VCaP (cell line): ENCODE data around the gene DIP2C.

ENCODE experiments used
- H3K27ac ChIP-seq: fragments of 450-650 bp; 2 replicates; pipeline ENCODE4 v1.5.1; 2017
- CTCF ChIP-seq: fragments of 450-650 bp; conservative IDR thresholded peaks from 2 replicates; pipeline ENCODE4 v1.5.1; 2017; ENCODE audit warnings: mild to moderate bottlenecking, moderate library complexity

DIP2C gene

DNA sequence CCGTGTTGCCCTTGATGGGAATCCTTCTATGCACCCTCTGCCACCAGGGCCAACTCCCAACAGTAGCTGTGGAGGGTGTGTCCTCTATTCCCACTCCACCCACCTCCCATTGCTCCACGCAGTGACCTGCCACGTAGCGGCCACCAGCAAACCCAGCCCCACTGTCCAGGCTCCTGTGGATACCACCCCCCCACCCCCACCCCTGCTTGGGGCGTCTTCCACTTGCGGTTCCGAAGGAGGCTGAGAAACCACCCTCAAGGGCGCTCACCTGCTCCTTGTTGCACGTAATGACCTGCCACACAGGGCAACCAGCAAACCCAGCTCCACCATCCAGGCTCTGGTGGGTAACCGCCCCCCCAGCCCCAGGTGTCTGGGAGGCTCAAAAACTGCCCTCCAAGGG, 72.0 kb downstream of the DIP2C start:
- H3K27ac ChIP-seq = no peak overlapping the region; the same call in 1 of the 2 replicates
- no peak for TF ChIP-seq CTCF

GRCh38 chr10:615583-616152, 73.8 kb downstream of the DIP2C start:
- TF ChIP-seq CTCF = no peak
- H3K27ac ChIP-seq = peak overlapping the region; percentile 98

- peak overlapping the region; percentile 98 for H3K27ac ChIP-seq
- no peak for TF ChIP-seq CTCF
These were observed 74.5 kb downstream of the DIP2C start for GRCh38 chr10:614790-615582.

DNA sequence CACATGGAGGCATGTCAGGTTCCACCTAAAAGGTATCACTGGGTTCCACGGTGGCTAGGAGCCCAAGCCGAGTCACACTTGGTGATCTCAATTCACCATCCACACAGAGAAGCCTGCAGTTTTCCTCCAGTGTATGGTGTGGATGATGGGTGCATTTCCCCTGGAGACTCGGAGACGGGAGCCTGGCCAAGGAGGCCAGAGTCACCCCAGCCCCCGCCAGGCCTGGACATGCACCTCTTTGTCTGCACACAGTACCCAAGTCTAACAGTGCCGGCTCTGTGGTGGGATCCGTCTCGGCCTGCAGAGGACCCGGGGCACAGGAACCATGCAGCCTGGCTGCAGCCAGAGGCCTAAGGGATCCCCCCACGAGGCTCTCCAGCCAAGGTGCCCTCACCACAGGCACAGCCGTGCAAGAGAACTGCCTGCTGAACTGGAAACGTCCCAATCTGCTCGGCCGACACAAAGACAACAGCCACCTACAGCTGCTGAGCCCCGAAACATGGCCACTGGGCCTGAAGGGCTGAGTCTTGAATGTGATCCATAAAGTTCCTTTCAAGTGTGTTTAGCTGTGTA, 75.2 kb downstream of the DIP2C start:
- no peak for TF ChIP-seq CTCF

GRCh38 chr10:613271-614138, 76.0 kb downstream of the DIP2C start:
- TF ChIP-seq CTCF = no peak
- H3K27ac ChIP-seq = peak overlapping the region; percentile 98

More for the DNA sequence above, 75.2 kb downstream of the DIP2C start:
- H3K27ac ChIP-seq = peak overlapping the region; percentile 98

- TF ChIP-seq CTCF = no peak
- H3K27ac ChIP-seq = peak overlapping the region; percentile 98
These were observed 76.8 kb downstream of the DIP2C start for GRCh38 chr10:612696-613095.

DNA sequence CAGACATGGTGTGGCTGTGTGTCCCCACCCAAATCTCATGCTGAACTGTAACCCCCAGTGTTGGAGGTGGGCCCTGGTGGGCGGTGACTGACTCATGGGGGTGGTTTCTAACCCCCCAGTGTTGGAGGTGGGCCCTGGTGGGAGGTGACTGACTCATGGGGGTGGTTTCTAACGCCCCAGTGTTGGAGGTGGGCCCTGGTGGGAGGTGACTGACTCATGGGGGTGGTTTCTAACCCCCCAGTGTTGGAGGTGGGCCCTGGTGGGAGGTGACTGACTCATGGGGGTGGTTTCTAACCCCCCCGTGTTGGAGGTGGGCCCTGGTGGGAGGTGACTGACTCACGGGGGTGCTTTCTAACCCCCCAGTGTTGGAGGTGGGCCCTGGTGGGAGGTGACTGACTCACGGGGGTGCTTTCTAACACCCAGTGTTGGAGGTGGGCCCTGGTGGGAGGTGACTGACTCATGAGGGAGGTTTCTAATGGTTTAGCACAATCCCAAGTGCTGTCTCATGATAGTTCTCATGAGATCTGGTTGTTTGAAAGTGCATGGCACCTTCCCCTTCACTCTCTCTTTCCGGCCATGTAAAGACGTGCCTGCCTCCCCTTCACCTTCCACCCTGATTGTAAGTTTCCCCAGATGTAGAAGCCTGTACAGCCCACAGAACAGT, 78.7 kb downstream of the DIP2C start:
- peak overlapping the region; percentile 98 for H3K27ac ChIP-seq
